Thymus (tissue), 14 donors: Measurements from ENCODE around the gene CTBP2. TPM values are rescaled to one million over a fixed set of nuclear protein-coding genes. Genes with fewer than 3 reads are reported as not detected.
A peak's percentile ranks its signal among the peaks of the same experiment; 100 is the strongest.

Source experiments
- DNase-seq, 9 donors: peaks; one replicate each; pipeline ENCODE4 v3.0.0-alpha.2; 2013; ENCODE audit warnings: low spot score in 9 of 9, low read depth in 6 of 9, missing footprints in 1 of 9
- H3K27ac ChIP-seq, 2 donors: one replicate each; pipeline ENCODE4 v1.5.1; 2013; ENCODE audit warnings: control low read depth in 1 of 2, low read depth in 1 of 2, low read length in 1 of 2, mild to moderate bottlenecking in 1 of 2, moderate library complexity in 1 of 2
- H3K27me3 ChIP-seq, 2 donors: one replicate each; pipeline ENCODE4 v1.5.1; 2013; ENCODE audit warnings: low read length in 1 of 2; ENCODE audit not compliant: control insufficient read depth in 2 of 2, insufficient read depth in 1 of 2
- H3K36me3 ChIP-seq, 2 donors: one replicate each; pipeline ENCODE4 v1.5.1; 2013; ENCODE audit warnings: low read length in 1 of 2, mild to moderate bottlenecking in 1 of 2, moderate library complexity in 1 of 2; ENCODE audit not compliant: control insufficient read depth in 2 of 2, insufficient read depth in 2 of 2
- H3K4me1 ChIP-seq, 2 donors: one replicate each; pipeline ENCODE4 v1.5.1; 2013; ENCODE audit warnings: low read length in 2 of 2; ENCODE audit not compliant: control insufficient read depth in 2 of 2, insufficient read depth in 2 of 2
- H3K4me3 ChIP-seq, 2 donors: one replicate each; pipeline ENCODE4 v1.5.1; 2013; ENCODE audit warnings: low read length in 2 of 2, control low read depth in 1 of 2, mild to moderate bottlenecking in 1 of 2
- H3K9me3 ChIP-seq, 2 donors: one replicate each; pipeline ENCODE4 v1.5.1; 2013; ENCODE audit warnings: low read length in 1 of 2, mild to moderate bottlenecking in 1 of 2; ENCODE audit not compliant: control insufficient read depth in 2 of 2, insufficient read depth in 1 of 2
- WGBS: extraction: QIAGEN DNeasy Blood & Tissue Kit; methylation state at CpG from one replicate; pipeline ENCODE4 v1.1.7; 2013; 5-methylcytosine and 5-hydroxymethylcytosine counted together
- long read RNA-seq, 10 donors: transcript quantifications; one replicate each; lab custom pipeline, GENCODE V29; 2026
- polyA plus RNA-seq: library from polyadenylated mRNA; stranded (reverse); fragments of 200-250 nt; gene quantifications from one replicate; pipeline ENCODE4 v1.2.3, GENCODE V29; 2013
- total RNA-seq: library from RNA; stranded (reverse); fragments of 120-200 nt; gene quantifications from one replicate; pipeline ENCODE4 v1.2.4, GENCODE V29; 2013
- donor health status: healthy.

Gene CTBP2
- total RNA-seq (7.1 TPM), polyA plus RNA-seq (14.6 TPM)
- long read RNA-seq, donor 1: 0 reads
- long read RNA-seq, donor 2: 0 reads
- long read RNA-seq, donor 3, full-length matches to known transcripts: 3 of 3 reads
- long read RNA-seq, donor 3, partial matches to known transcripts: 0 of 3 reads
- long read RNA-seq, donor 3, other reads (novel, unspliced or antisense): 0 of 3 reads
- long read RNA-seq, donor 4, full-length matches to known transcripts: 1 of 1 reads
- long read RNA-seq, donor 4, partial matches to known transcripts: 0 of 1 reads
- long read RNA-seq, donor 4, other reads (novel, unspliced or antisense): 0 of 1 reads
- long read RNA-seq, donor 5, full-length matches to known transcripts: 3 of 3 reads
- long read RNA-seq, donor 5, partial matches to known transcripts: 0 of 3 reads
- long read RNA-seq, donor 5, other reads (novel, unspliced or antisense): 0 of 3 reads
- long read RNA-seq, donor 6, full-length matches to known transcripts: 5 of 5 reads
- long read RNA-seq, donor 6, partial matches to known transcripts: 0 of 5 reads
- long read RNA-seq, donor 6, other reads (novel, unspliced or antisense): 0 of 5 reads
- long read RNA-seq, donor 7, full-length matches to known transcripts: 1 of 53 reads
- long read RNA-seq, donor 7, partial matches to known transcripts: 52 of 53 reads
- long read RNA-seq, donor 7, other reads (novel, unspliced or antisense): 0 of 53 reads
- long read RNA-seq, donor 8: 0 reads
- long read RNA-seq, donor 9: 0 reads
- long read RNA-seq, donor 10: 0 reads

- peaks cover 0 to 7% of the 10 kb centered on the region in 2 donors for H3K9me3 ChIP-seq
- peak within 1 kb of the TSS; percentile 26 to 64 for H3K27ac ChIP-seq
- peak within 1 kb of the TSS; percentile 37 to 44 for H3K4me3 ChIP-seq
- no peak for DNase-seq
- peaks cover 68 to 69% of the 10 kb centered on the region in 2 donors for H3K27me3 ChIP-seq
- H3K36me3 ChIP-seq: no peaks in the 10 kb centered on the region
- peaks cover 0 to 4% of the 10 kb centered on the region in 2 donors for H3K4me1 ChIP-seq
- WGBS: under 1% methylated on average over 102 of the region's 103 CpGs
These were observed at the start of gene CTBP2 for GRCh38 chr10:125159932-125160855. CTBP2 (minus strand) TSS chr10:125160563.

DNA sequence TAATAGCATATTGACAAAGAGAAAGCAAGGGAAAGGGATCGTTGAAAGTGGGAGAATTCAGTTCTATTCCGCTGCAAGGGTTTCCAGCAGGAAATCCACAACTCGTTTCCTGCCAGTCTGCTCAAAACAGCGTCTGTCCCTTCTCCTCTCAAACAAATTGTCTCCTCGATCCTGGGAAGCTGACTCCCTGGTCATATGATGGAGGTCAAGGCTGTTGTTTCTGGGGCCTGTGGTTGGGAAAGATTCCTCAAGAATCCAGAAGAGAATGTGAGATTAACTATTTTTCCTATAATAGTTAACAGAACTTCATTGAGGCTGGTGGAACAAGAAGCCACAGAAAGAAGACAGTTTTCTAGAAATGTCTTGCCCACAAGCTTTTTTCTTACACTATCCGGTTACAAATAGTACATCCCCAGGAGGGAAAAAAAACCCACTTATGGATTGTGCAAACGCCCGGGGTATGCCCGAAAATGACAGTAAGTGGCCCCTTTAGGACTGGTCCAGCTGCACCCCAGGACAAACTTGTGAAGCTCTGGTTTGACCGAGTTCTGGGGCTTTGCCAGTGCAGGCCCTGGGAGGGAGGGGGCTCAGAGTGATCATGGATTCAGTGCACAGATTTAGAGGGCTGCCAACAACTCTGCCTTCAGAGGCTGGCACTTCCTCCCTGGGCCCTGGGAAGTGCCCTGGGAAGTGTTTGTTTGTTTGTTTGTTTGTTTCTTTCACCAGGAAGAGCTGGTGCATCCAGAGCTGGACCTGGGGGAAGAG, 49.4 kb upstream of the CTBP2 start:
- no peak for DNase-seq
- Histone ChIP-seq H3K27me3 (no peaks in the 10 kb centered on the region), H3K36me3 (no peaks in the 10 kb centered on the region), H3K4me1 (no peaks in the 10 kb centered on the region), H3K27ac (no peak overlapping the region), H3K4me3 (no peak overlapping the region), H3K9me3 (no peaks in the 10 kb centered on the region)
- 63% methylated on average over 10 of the region's 10 CpGs for WGBS

DNA sequence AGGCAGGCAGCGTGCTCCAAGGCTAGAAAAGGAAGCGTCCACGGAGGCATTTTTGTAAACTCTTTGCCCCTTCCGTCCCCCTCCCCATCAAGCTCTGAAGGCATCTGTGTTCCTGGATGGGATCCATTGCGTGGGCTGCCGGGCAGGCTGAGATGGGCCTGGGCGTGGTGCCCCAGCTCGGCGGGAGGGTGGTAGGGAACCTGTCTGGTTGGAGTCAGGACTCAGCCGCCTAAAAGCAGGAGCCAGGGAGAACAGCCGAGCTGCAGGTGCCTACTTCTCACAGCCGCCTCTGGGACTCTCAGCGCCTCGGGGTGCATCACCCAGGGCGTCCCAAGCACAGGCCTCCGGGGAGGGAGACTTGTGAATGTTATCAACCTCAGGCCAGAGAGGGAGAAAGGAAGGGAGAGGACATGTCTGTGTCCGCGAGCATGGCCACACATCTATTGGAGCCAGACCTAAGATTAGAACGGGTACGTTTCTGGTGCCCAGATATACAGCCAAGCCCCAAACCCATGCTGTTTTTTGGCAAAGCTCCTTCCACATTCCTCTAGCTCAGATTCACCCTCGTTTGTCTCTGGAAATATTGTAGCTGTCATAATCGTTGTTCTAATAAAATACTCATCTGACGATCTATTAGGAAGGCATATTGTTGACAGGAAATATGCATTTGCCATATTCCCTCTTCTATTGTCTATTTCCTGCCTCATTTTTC, 48.6 kb upstream of the CTBP2 start:
- H3K9me3 ChIP-seq: no peaks in the 10 kb centered on the region
- WGBS: 86% methylated on average over 23 of the region's 23 CpGs
- no peaks in the 10 kb centered on the region for H3K36me3 ChIP-seq
- no peak overlapping the region for H3K4me3 ChIP-seq
- H3K27me3 ChIP-seq: no peaks in the 10 kb centered on the region
- no peaks in the 10 kb centered on the region for H3K4me1 ChIP-seq
- DNase-seq: no peak
- no peak overlapping the region for H3K27ac ChIP-seq

DNA sequence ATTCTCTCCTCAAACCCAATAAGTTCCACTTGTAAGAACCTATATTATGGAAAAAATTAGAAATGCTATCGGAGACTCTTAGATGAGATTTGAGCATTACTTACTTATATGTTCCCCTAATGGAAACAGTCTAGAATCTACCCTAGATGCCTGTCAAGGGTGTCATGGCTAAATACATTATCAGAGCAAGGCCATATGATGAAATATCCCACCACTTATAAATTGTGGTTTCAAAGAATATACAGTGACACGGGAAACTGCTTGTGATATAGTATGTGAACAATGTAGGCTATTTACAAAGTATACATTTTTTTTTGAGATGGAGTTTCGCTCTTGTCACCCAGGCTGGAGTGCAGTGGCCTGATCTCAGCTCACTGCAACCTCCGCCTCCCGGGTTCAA, 46.3 kb upstream of the CTBP2 start:
- H3K9me3 ChIP-seq: no peaks in the 10 kb centered on the region
- no peak overlapping the region for H3K4me3 ChIP-seq
- H3K27me3 ChIP-seq: no peaks in the 10 kb centered on the region
- DNase-seq: no peak
- 92% methylated on average over 5 of the region's 5 CpGs for WGBS
- H3K4me1 ChIP-seq: no peaks in the 10 kb centered on the region
- no peaks in the 10 kb centered on the region for H3K36me3 ChIP-seq
- no peak overlapping the region for H3K27ac ChIP-seq

- Histone ChIP-seq H3K36me3 (no peaks in the 10 kb centered on the region), H3K27me3 (no peaks in the 10 kb centered on the region), H3K27ac (no peak overlapping the region), H3K4me1 (no peaks in the 10 kb centered on the region), H3K9me3 (no peaks in the 10 kb centered on the region), H3K4me3 (no peak overlapping the region)
- DNase-seq: no peak
- 67% methylated on average over 2 of the region's 2 CpGs for WGBS
These were observed 45.1 kb upstream of the CTBP2 start for GRCh38 chr10:125205431-125205830.

- Histone ChIP-seq H3K4me1 (no peaks in the 10 kb centered on the region), H3K27ac (no peak overlapping the region), H3K9me3 (no peaks in the 10 kb centered on the region), H3K4me3 (no peak overlapping the region), H3K27me3 (no peaks in the 10 kb centered on the region), H3K36me3 (no peaks in the 10 kb centered on the region)
- WGBS: 95% methylated on average over 5 of the region's 5 CpGs
- DNase-seq: no peak
These were observed 44.0 kb upstream of the CTBP2 start for GRCh38 chr10:125204400-125204799.

GRCh38 chr10:125203186-125203800, 42.9 kb upstream of the CTBP2 start:
- H3K4me3 ChIP-seq: no peak overlapping the region
- H3K9me3 ChIP-seq: no peaks in the 10 kb centered on the region
- H3K4me1 ChIP-seq: no peaks in the 10 kb centered on the region
- no peak overlapping the region for H3K27ac ChIP-seq
- no peaks in the 10 kb centered on the region for H3K27me3 ChIP-seq
- no peak for DNase-seq
- WGBS: 95% methylated on average over 10 of the region's 10 CpGs
- H3K36me3 ChIP-seq: no peaks in the 10 kb centered on the region
